ENCODE data around the gene MYBPHL. TPM values are rescaled to one million over a fixed set of nuclear protein-coding genes. Genes with fewer than 3 reads are reported as not detected.
A peak's percentile ranks its signal among the peaks of the same experiment; 100 is the strongest.

MYBPHL gene
- total RNA-seq, 4 donors from 2014 or later, result not detected

DNA sequence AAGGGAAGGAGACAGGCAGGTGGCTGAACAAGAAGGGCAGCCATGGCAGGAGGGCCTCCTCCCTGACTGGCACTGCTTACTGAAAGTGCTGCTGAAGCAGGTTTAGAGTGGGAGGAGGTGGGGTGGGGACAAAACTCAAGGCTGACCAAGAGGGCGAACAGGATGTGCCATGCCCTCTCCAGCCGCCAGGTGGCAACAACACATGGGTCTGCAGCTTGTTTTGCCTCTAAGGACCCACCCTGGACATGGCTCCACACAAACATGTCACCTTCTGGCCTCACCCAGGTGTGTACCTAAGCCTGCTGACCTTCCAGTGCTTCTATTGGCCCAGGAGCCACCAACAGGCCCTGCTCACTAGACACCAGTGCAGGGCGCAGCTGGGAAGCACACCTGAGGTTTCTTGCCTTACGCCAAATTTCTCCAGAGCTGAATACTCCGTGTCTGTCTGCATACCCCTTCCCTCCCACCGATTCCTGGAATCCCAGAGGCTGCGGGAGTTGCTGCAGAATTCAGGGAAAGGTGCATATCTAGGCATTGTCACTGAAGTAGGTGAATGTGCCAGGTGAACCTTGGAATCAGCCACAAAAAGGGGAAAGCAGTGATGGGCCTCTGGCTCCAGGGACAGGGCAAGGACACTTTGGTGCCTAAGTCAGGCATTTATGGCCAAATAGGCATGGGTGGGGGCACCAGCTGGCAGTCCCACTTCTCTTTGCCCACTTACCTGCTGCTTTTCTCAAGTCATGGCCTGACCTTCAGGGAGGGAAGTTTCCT, 29.2 kb downstream of the MYBPHL start:
- Histone ChIP-seq H3K27me3 (no peaks in the 10 kb centered on the region), H3K36me3 (no peaks in the 10 kb centered on the region), H3K4me3 (no peak overlapping the region), H3K4me1 (peaks cover 0 to 34% (median 3%) of the 10 kb centered on the region in 4 donors), H3K27ac (peak overlapping the region in 3 of 4 donors; percentile 22 to 68 (median 46)), H3K9me3 (no peaks in the 10 kb centered on the region)
- TF ChIP-seq, protein P1, sequence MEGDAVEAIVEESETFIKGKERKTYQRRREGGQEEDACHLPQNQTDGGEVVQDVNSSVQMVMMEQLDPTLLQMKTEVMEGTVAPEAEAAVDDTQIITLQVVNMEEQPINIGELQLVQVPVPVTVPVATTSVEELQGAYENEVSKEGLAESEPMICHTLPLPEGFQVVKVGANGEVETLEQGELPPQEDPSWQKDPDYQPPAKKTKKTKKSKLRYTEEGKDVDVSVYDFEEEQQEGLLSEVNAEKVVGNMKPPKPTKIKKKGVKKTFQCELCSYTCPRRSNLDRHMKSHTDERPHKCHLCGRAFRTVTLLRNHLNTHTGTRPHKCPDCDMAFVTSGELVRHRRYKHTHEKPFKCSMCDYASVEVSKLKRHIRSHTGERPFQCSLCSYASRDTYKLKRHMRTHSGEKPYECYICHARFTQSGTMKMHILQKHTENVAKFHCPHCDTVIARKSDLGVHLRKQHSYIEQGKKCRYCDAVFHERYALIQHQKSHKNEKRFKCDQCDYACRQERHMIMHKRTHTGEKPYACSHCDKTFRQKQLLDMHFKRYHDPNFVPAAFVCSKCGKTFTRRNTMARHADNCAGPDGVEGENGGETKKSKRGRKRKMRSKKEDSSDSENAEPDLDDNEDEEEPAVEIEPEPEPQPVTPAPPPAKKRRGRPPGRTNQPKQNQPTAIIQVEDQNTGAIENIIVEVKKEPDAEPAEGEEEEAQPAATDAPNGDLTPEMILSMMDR (IDR thresholded peaks at IDR 0.05), result peak; percentile 57 to 97 (median 90)
- peak in 1 of 2 donors; percentile 35 for TF ChIP-seq POLR2A (IDR thresholded peaks at IDR 0.05)
- peak; percentile 69 to 93 (median 92) for DNase-seq

DNA sequence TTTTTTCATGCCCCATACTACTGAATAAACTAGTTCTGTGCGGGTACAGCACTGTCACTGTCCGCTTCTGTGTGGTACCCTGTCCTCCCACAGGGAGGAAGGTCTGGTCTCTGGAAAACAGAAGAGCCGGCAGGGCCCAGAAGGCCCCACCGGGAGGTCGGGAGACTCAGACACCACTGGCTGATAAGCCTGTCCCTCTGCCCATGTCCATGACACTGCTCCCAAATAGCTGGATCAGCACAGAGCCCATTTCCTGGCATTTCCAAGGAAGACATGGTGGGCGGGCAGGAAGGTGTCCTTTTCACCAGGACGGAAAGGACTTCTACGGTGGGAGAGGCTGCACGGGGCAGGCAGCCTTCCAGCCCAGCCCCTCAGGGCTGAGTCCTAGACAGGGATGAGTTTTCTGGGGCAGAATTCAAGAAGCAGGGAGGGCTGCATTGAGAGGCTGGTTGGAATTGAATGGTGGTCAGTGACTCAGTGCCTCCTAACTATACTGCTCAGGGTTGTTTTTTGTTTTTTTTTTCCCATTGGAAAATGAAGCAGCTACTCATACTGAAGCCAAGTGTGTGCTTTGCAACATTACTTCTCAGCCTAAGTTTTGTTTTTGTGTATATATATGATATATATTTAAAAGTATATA, 31.0 kb downstream of the MYBPHL start:
- H3K4me1 ChIP-seq, result peaks cover 0 to 23% (median 2%) of the 10 kb centered on the region in 4 donors
- H3K27ac ChIP-seq, result no peak overlapping the region
- H3K27me3 ChIP-seq, result no peaks in the 10 kb centered on the region
- H3K4me3 ChIP-seq, result no peak overlapping the region
- no peak for DNase-seq
- TF ChIP-seq POLR2A (IDR thresholded peaks at IDR 0.05), result no peak
- TF ChIP-seq, protein P1 (IDR thresholded peaks at IDR 0.05), result no peak
- H3K36me3 ChIP-seq, result no peaks in the 10 kb centered on the region
- H3K9me3 ChIP-seq, result no peaks in the 10 kb centered on the region

DNA sequence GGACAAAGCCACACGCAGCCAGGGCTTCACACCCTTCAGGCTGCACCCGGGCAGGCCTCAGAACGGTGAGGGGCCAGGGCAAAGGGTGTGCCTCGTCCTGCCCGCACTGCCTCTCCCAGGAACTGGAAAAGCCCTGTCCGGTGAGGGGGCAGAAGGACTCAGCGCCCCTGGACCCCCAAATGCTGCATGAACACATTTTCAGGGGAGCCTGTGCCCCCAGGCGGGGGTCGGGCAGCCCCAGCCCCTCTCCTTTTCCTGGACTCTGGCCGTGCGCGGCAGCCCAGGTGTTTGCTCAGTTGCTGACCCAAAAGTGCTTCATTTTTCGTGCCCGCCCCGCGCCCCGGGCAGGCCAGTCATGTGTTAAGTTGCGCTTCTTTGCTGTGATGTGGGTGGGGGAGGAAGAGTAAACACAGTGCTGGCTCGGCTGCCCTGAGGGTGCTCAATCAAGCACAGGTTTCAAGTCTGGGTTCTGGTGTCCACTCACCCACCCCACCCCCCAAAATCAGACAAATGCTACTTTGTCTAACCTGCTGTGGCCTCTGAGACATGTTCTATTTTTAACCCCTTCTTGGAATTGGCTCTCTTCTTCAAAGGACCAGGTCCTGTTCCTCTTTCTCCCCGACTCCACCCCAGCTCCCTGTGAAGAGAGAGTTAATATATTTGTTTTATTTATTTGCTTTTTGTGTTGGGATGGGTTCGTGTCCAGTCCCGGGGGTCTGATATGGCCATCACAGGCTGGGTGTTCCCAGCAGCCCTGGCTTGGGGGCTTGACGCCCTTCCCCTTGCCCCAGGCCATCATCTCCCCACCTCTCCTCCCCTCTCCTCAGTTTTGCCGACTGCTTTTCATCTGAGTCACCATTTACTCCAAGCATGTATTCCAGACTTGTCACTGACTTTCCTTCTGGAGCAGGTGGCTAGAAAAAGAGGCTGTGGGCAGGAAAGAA, 32.0 kb downstream of the MYBPHL start:
- peak in 2 of 3 donors; percentile 64 to 66 for DNase-seq
- Histone ChIP-seq H3K27me3 (no peaks in the 10 kb centered on the region), H3K36me3 (no peaks in the 10 kb centered on the region), H3K9me3 (no peaks in the 10 kb centered on the region), H3K4me1 (peaks cover 0 to 23% (median 2%) of the 10 kb centered on the region in 4 donors), H3K4me3 (no peak overlapping the region), H3K27ac (peak overlapping the region in 1 of 4 donors; percentile 15)
- TF ChIP-seq, protein P1 (IDR thresholded peaks at IDR 0.05), result no peak
- no peak for TF ChIP-seq POLR2A (IDR thresholded peaks at IDR 0.05)

DNA sequence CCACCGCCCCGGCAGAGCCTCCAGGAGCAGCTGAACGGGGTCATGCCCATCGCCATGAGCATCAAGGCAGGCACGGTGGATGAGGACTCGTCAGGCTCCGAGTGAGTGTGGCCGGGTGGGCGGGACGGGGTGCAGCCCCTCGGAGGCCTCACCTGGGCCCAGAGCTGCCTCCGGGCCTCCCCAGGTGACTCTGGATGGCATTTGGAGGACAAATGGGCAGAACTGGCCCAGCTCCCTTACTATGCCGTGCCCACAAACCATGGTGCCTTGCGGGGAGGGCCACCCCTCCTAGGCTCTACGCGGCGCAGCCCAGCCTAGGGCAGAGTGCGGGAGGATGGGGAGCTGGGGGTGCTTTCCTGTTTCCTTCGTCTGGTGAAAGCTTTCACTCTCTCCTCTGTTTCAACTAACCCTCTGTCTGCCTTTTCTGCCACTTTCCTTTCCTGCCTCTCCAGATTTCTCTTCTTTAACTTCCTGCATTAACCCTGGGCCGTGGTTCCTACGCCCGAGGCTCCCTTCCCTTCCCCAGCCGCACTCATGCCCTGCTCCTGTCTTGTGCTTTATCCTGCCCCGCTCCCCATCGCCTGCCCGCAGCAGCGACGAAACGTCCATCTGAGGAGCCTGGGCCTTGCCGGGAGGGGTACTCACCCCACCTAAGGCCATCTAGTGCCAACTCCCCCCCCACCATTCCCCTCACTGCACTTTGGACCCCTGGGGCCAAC, 33.1 kb downstream of the MYBPHL start:
- H3K4me3 ChIP-seq, result no peak overlapping the region
- no peak for DNase-seq

More for the DNA sequence above, 33.1 kb downstream of the MYBPHL start:
- Histone ChIP-seq H3K4me1 (peaks cover 0 to 23% (median 2%) of the 10 kb centered on the region in 4 donors), H3K36me3 (no peaks in the 10 kb centered on the region), H3K27me3 (no peaks in the 10 kb centered on the region), H3K9me3 (no peaks in the 10 kb centered on the region), H3K27ac (no peak overlapping the region)
- no peak for TF ChIP-seq POLR2A (IDR thresholded peaks at IDR 0.05)
- TF ChIP-seq, protein P1 (IDR thresholded peaks at IDR 0.05), result no peak
